Measurements from ENCODE around the gene AIPL1. TPM values are rescaled to one million over a fixed set of nuclear protein-coding genes. Genes with fewer than 3 reads are reported as not detected.

AIPL1 gene
- total and polyA plus RNA-seq, 2 donors (not counting 3 experiments of a cell fraction or from before 2014, with no cell fraction given) = not detected

DNA sequence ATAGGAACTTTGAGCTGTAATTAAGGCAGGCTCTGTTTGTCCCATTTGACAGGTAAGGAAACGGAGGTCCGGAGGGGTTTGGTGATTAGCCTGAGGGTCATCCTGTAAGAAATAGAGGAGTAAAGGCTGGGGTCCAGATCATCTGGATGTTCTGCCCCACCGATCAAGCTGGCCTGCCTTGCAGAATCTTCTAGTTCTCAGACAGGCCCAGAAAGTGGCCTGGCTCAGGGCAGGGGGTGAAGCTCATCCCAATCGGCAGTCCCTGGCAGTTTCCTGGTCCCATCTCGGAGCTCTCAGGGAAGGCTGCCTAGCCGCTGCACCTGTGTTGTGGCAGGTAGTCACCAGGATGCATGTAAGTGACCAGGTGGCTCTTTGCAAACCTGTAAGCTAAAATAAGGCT is 13.6 kb upstream of the AIPL1 start:
- FAIRE-seq = no peak
- Histone ChIP-seq H3K79me2 (ENCODE audit: control insufficient read depth, insufficient read depth, low read length) (no peaks in the 10 kb centered on the region), H3K36me3 (ENCODE audit: control insufficient read depth in 2 of 2, extremely low read depth in 1 of 2, insufficient read depth in 2 of 2, low read length in 2 of 2) (no peaks in the 10 kb centered on the region), H3K9ac (replicated peaks; ENCODE audit: extremely low read depth, insufficient read depth, low read length) (no peak overlapping the region), H3K27ac (ENCODE audit: insufficient read depth, low read depth, low read length) (no peak overlapping the region), H2AFZ (ENCODE audit: low read depth, low read length) (no peak overlapping the region), H3K9me3 (replicated peaks; ENCODE audit: control insufficient read depth, insufficient read depth, low read length) (no peaks in the 10 kb centered on the region), H4K20me1 (replicated peaks; ENCODE audit: control insufficient read depth, extremely low read depth, insufficient read depth, low read length) (no peaks in the 10 kb centered on the region), H3K9me1 (replicated peaks; ENCODE audit: control insufficient read depth, extremely low read depth, insufficient read depth, low read length) (no peaks in the 10 kb centered on the region), H3K27me3 (ENCODE audit: control insufficient read depth in 2 of 2, insufficient read depth in 2 of 2, low read length in 2 of 2) (no peaks in the 10 kb centered on the region), H3K4me3 (replicated peaks in 1 of 3; ENCODE audit: insufficient read depth in 1 of 3, low read depth in 1 of 3, low read length in 3 of 3) (no peak overlapping the region), H3K4me1 (ENCODE audit: control insufficient read depth, extremely low read depth, insufficient read depth, low read length) (peaks cover 27% of the 10 kb centered on the region), H3K4me2 (ENCODE audit: insufficient read depth, low read length) (no peak overlapping the region)
- no TSS peak for BruUV-seq (replicated peaks)
- intact Hi-C loops (cut with micrococcal nuclease) = no loop called here
- no peak for DNase-seq (ENCODE audit: low read depth, low spot score)
- dilution Hi-C loops (cut with MboI; ENCODE audit: extremely low pct_ligation_motif_present, low sequenced_read_pairs) = no loop called here
- CTCF ChIA-PET = interaction anchor here (1.2 kb wide), 1 partner anchor 24 kb away, joined by 3 read pairs; no protein-coding TSS in a partner anchor
- no peak for TF ChIP-seq GATA2 (IDR thresholded peaks at IDR 0.05; ENCODE audit: insufficient read depth, insufficient read length, low read depth, low read length)
- TF ChIP-seq JUN (IDR thresholded peaks at IDR 0.05; ENCODE audit: borderline replicate concordance, insufficient read depth, insufficient read length, low read depth) = no peak
- TF ChIP-seq EZH2 (IDR thresholded peaks at IDR 0.05; ENCODE audit: borderline replicate concordance, low read depth, low read length, severe bottlenecking) = no peak
- TF ChIP-seq, protein P1, sequence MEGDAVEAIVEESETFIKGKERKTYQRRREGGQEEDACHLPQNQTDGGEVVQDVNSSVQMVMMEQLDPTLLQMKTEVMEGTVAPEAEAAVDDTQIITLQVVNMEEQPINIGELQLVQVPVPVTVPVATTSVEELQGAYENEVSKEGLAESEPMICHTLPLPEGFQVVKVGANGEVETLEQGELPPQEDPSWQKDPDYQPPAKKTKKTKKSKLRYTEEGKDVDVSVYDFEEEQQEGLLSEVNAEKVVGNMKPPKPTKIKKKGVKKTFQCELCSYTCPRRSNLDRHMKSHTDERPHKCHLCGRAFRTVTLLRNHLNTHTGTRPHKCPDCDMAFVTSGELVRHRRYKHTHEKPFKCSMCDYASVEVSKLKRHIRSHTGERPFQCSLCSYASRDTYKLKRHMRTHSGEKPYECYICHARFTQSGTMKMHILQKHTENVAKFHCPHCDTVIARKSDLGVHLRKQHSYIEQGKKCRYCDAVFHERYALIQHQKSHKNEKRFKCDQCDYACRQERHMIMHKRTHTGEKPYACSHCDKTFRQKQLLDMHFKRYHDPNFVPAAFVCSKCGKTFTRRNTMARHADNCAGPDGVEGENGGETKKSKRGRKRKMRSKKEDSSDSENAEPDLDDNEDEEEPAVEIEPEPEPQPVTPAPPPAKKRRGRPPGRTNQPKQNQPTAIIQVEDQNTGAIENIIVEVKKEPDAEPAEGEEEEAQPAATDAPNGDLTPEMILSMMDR (IDR thresholded peaks at IDR 0.05; ENCODE audit: extremely low read depth in 1 of 2, insufficient read depth in 1 of 2, low read depth in 1 of 2, low read length in 2 of 2) = no peak
- no peak for TF ChIP-seq POLR2A (IDR thresholded peaks at IDR 0.05; ENCODE audit: low read depth, low read length)
- TF ChIP-seq FOS (IDR thresholded peaks at IDR 0.05; ENCODE audit: borderline replicate concordance, insufficient read depth, low read length) = no peak
- TF ChIP-seq, protein P2, sequence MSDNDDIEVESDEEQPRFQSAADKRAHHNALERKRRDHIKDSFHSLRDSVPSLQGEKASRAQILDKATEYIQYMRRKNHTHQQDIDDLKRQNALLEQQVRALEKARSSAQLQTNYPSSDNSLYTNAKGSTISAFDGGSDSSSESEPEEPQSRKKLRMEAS (IDR thresholded peaks at IDR 0.05; ENCODE audit: insufficient read depth, insufficient read length) = no peak
- no peak for TF ChIP-seq POLR2AphosphoS5 (IDR thresholded peaks at IDR 0.05; ENCODE audit: insufficient read depth, low read depth, low read length)
- TF ChIP-seq MYC (IDR thresholded peaks at IDR 0.05; ENCODE audit: low read depth, low read length) = no peak
- POLR2A ChIA-PET = no interaction called here

All from endothelial cell of umbilical vein (primary cell).